ENCODE results near the gene REG1B. TPM values are rescaled to one million over a fixed set of nuclear protein-coding genes. Genes with fewer than 3 reads are reported as not detected.

The REG1B gene
- total and polyA plus RNA-seq, 9 of the 15 experiments (the other 6 are each of a cell fraction or from before 2014, with no cell fraction given), result 0.15 to 2.0 TPM; not detected in 7

GRCh38 chr2:79086255-79086654, 1.5 kb downstream of the REG1B start (continued):
- TF ChIP-seq ZNF277 (CRISPR knock-in tag; IDR thresholded peaks at IDR 0.05; ENCODE audit: borderline replicate concordance), result no peak
- no peak for TF ChIP-seq NCOA6 (IDR thresholded peaks at IDR 0.05)
- no peak for TF ChIP-seq PPARD (CRISPR knock-in tag; IDR thresholded peaks at IDR 0.05)
- no peak for TF ChIP-seq ZNF639 (CRISPR knock-in tag; conservative IDR thresholded peaks at IDR 0.05 in 1 of 2, IDR thresholded peaks at IDR 0.05 in 1 of 2)
- TF ChIP-seq PRPF4 (IDR thresholded peaks at IDR 0.05; ENCODE audit: insufficient read depth, low read depth, low read length, poor library complexity, severe bottlenecking), result no peak

- H2AFZ ChIP-seq (ENCODE audit: low read depth, low read length), result no peak overlapping the region
- ATAC-seq (no peak), FAIRE-seq (no peak), DNase-seq (ENCODE audit: extremely low read depth in 1 of 4, low spot score in 3 of 4) (no peak)
- H3K36me3 ChIP-seq (ENCODE audit: control insufficient read depth, insufficient read depth, low read length), result no peaks in the 10 kb centered on the region
- no peaks in the 10 kb centered on the region for H3K9me3 ChIP-seq (replicated peaks; ENCODE audit: control insufficient read depth, insufficient read depth, low read depth, low read length)
- H3K27me3 ChIP-seq (ENCODE audit: control insufficient read depth in 2 of 2, insufficient read depth in 2 of 2, low read length in 2 of 2), result no peaks in the 10 kb centered on the region
- H3K4me3 ChIP-seq, result no peak overlapping the region
- in situ Hi-C loops (cut with MboI), result no loop called here
- H3K4me1 ChIP-seq (replicated peaks in 1 of 2; ENCODE audit: control insufficient read depth in 2 of 2, insufficient read depth in 2 of 2, low read length in 2 of 2), result no peaks in the 10 kb centered on the region
- no peaks in the 10 kb centered on the region for H3K79me2 ChIP-seq (ENCODE audit: control insufficient read depth, insufficient read depth, low read length)
- no peak overlapping the region for H3K4me2 ChIP-seq (ENCODE audit: insufficient read depth, low read length)
- ChIA-PET POLR2A (no interaction called here), CTCF (ENCODE audit: low intra/inter-chr PET ratio) (no interaction called here)
- intact Hi-C loops (cut with micrococcal nuclease), result no loop called here
- WGBS (ENCODE audit: insufficient coverage, low coverage, missing lambda C conversion rate), result 0% methylated on average over 3 of the region's 3 CpGs
- no peak overlapping the region for H3K9ac ChIP-seq (ENCODE audit: insufficient read depth in 1 of 2, low read depth in 2 of 2, low read length in 2 of 2)
- BruUV-seq (replicated peaks), result no TSS peak
- no peak overlapping the region for H3K27ac ChIP-seq (ENCODE audit: extremely low read depth, low read depth, low read length)
- no peaks in the 10 kb centered on the region for H3K9me1 ChIP-seq (ENCODE audit: control insufficient read depth, insufficient read depth, low read length)
- no peaks in the 10 kb centered on the region for H4K20me1 ChIP-seq (replicated peaks; ENCODE audit: control insufficient read depth, insufficient read depth, low read length)
- TF ChIP-seq FOXP1 (CRISPR knock-in tag; IDR thresholded peaks at IDR 0.05) (no peak), ZNF740 (CRISPR knock-in tag; IDR thresholded peaks at IDR 0.05) (no peak), ZNF740 (tag; IDR thresholded peaks at IDR 0.05) (no peak), GATAD2A (IDR thresholded peaks at IDR 0.05) (no peak), RBM17 (IDR thresholded peaks at IDR 0.05; ENCODE audit: borderline replicate concordance, low read depth, low read length) (no peak), TCF7 (IDR thresholded peaks at IDR 0.05; ENCODE audit: borderline replicate concordance) (no peak)
Observed at GRCh38 chr2:79085382-79085781, 2.4 kb downstream of the REG1B start.

Data from K562 (cell line).